Spleen (tissue), 3 donors: ENCODE results near the gene PDE3A.

Experiments used
- POLR2A ChIP-seq, 3 donors: fragments of 450-650 bp; IDR thresholded peaks; one replicate each; pipeline ENCODE4 v1.5.1; 2017; ENCODE audit warnings: antibody characterized with exemption in 3 of 3, mild to moderate bottlenecking in 1 of 3
- POLR2AphosphoS5 ChIP-seq, 3 donors: sonication (generic); formaldehyde crosslinking; IDR thresholded peaks; one replicate each; pipeline ENCODE4 v1.5.1; 2017; ENCODE audit warnings: antibody characterized with exemption in 3 of 3

- TF ChIP-seq POLR2AphosphoS5 (IDR thresholded peaks at IDR 0.05) (no peak), POLR2A (IDR thresholded peaks at IDR 0.05) (no peak)
Measured at GRCh38 chr12:20477255-20477654, 108.9 kb downstream of the PDE3A start.
